MM.1S (cell line): ENCODE measurements around the gene OR11H6.
"Not testable (repeated sequence)": the region's sequence is repeated elsewhere in the genome, so short reads cannot be mapped to it uniquely, and the experiment has no call there.

Experiments used
- DNase-seq: peaks from one replicate; pipeline ENCODE4 v3.0.0-alpha.2; 2015
- H2AFZ ChIP-seq: fragments of 300-600 bp; sonication (generic); 2 replicates; pipeline ENCODE4 v1.6.0; 2016; ENCODE audit warnings: antibody characterized with exemption, low read length
- H3F3A ChIP-seq: fragments of 300-600 bp; sonication (generic); 2 replicates; pipeline ENCODE4 v1.6.1; 2016; ENCODE audit warnings: mild to moderate bottlenecking, antibody characterized with exemption, low read length, moderate library complexity, mixed read lengths; ENCODE audit not compliant: insufficient read depth
- H3K27ac ChIP-seq: fragments of 300-600 bp; sonication (generic); 2 replicates; pipeline ENCODE4 v1.5.1; 2016; ENCODE audit warnings: mild to moderate bottlenecking, low read length
- H3K27me3 ChIP-seq: fragments of 300-600 bp; sonication (generic); replicated peaks from 2 replicates; pipeline ENCODE4 v1.6.0; 2016; ENCODE audit warnings: low read length; ENCODE audit not compliant: insufficient read depth
- H3K36me3 ChIP-seq: fragments of 300-600 bp; sonication (generic); replicated peaks from 2 replicates; pipeline ENCODE4 v1.6.1; 2016; ENCODE audit warnings: mild to moderate bottlenecking, low read length, mixed read lengths; ENCODE audit not compliant: insufficient read depth
- H3K4me1 ChIP-seq: fragments of 300-600 bp; sonication (generic); 2 replicates; pipeline ENCODE4 v1.6.1; 2016; ENCODE audit warnings: low read length, mixed read lengths
- H3K4me2 ChIP-seq: fragments of 300-600 bp; sonication (generic); 2 replicates; pipeline ENCODE4 v1.6.0; 2016; ENCODE audit warnings: low read depth, low read length
- H3K4me3 ChIP-seq: fragments of 300-600 bp; sonication (generic); 2 replicates; pipeline ENCODE4 v1.5.1; 2016; ENCODE audit warnings: low read length, mixed read lengths
- H3K79me2 ChIP-seq: fragments of 300-600 bp; sonication (generic); 2 replicates; pipeline ENCODE4 v1.6.1; 2016; ENCODE audit warnings: mixed run types, low read length, mixed read lengths
- H3K9ac ChIP-seq: fragments of 300-600 bp; sonication (generic); 2 replicates; pipeline ENCODE4 v1.6.1; 2016; ENCODE audit warnings: low read length, mixed read lengths
- H3K9me2 ChIP-seq: fragments of 300-600 bp; sonication (generic); replicated peaks from 2 replicates; pipeline ENCODE4 v1.6.1; 2016; ENCODE audit warnings: mild to moderate bottlenecking, low read length, mixed read lengths; ENCODE audit not compliant: insufficient read depth
- H3K9me3 ChIP-seq: fragments of 300-600 bp; sonication (generic); replicated peaks from 2 replicates; pipeline ENCODE4 v1.6.1; 2016; ENCODE audit warnings: mild to moderate bottlenecking, low read length, mixed read lengths; ENCODE audit not compliant: insufficient read depth
- H4K20me1 ChIP-seq: fragments of 300-600 bp; sonication (generic); 2 replicates; pipeline ENCODE4 v1.6.1; 2016; ENCODE audit warnings: mild to moderate bottlenecking, low read length, moderate library complexity, mixed read lengths; ENCODE audit not compliant: insufficient read depth
- EZH2 ChIP-seq: fragments of 300-600 bp; sonication (generic); optimal IDR thresholded peaks from 2 replicates; pipeline ENCODE3; 2017; ENCODE audit warnings: low read depth, mild to moderate bottlenecking, antibody characterized with exemption, low read length, mixed read lengths
- EZH2phosphoT487 ChIP-seq: fragments of 300-600 bp; sonication (generic); IDR thresholded peaks from 2 replicates; pipeline ENCODE4 v1.6.1; 2018; ENCODE audit warnings: antibody characterized with exemption, low read length
- TF ChIP-seq, protein P1 (sequence below): fragments of 300-600 bp; sonication (generic); IDR thresholded peaks from 2 replicates; pipeline ENCODE4 v1.5.1; 2016; ENCODE audit warnings: antibody characterized with exemption, low read length, mixed read lengths

The OR11H6 gene

DNA sequence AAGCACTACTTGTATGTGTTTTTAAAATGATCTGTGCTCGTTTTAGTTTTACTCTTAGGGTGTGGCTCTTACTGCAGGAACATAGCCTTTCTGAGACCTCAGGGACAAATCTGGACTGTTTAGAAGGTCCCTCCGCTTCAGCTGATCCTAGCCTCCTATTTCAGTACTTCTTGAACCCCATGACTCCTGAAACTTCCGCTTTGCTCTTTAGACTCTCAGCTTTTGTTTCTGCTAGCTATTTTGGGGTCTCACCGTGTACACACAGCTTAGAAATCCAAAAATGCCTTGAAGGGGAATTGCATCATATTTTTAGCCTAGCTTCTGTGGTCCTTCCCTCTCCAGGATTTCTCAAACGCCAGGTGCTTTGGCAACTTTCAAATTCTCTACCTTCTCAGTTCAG lies 24.5 kb upstream of the OR11H6 start:
- no peak overlapping the region for H3K4me3 ChIP-seq
- no peaks in the 10 kb centered on the region for H3K36me3 ChIP-seq
- H3K4me1 ChIP-seq: no peaks in the 10 kb centered on the region
- no peak overlapping the region for H3K4me2 ChIP-seq
- H3K9me2 ChIP-seq: no peaks in the 10 kb centered on the region
- DNase-seq: no peak
- no peaks in the 10 kb centered on the region for H3K9me3 ChIP-seq
- no peak overlapping the region for H2AFZ ChIP-seq
- H3K27me3 ChIP-seq: no peaks in the 10 kb centered on the region
- no peak overlapping the region for H3K27ac ChIP-seq
- no peaks in the 10 kb centered on the region for H3F3A ChIP-seq
- H4K20me1 ChIP-seq: no peaks in the 10 kb centered on the region
- no peaks in the 10 kb centered on the region for H3K79me2 ChIP-seq
- TF ChIP-seq, protein P1, sequence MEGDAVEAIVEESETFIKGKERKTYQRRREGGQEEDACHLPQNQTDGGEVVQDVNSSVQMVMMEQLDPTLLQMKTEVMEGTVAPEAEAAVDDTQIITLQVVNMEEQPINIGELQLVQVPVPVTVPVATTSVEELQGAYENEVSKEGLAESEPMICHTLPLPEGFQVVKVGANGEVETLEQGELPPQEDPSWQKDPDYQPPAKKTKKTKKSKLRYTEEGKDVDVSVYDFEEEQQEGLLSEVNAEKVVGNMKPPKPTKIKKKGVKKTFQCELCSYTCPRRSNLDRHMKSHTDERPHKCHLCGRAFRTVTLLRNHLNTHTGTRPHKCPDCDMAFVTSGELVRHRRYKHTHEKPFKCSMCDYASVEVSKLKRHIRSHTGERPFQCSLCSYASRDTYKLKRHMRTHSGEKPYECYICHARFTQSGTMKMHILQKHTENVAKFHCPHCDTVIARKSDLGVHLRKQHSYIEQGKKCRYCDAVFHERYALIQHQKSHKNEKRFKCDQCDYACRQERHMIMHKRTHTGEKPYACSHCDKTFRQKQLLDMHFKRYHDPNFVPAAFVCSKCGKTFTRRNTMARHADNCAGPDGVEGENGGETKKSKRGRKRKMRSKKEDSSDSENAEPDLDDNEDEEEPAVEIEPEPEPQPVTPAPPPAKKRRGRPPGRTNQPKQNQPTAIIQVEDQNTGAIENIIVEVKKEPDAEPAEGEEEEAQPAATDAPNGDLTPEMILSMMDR: no peak
- no peak overlapping the region for H3K9ac ChIP-seq

DNA sequence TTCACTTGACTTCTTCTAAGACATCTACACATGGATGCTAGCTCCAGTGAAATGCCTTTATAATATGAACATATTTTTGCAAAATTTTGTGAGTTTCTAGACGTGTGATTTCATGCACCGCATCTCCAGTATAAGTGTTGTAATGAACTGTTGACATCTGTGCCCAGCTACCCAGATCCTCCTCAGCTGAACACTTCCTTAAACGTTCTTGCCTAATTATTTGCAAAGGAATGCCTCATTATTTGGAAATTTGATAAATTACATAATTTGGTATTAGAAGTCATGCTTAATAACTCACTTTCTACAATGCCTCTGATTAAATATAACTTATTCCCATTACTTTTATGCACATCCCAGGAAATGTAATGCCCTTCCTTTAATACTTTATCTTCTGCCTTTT lies 18.8 kb upstream of the OR11H6 start:
- Histone ChIP-seq H4K20me1 (no peaks in the 10 kb centered on the region), H3K79me2 (no peaks in the 10 kb centered on the region), H3F3A (no peaks in the 10 kb centered on the region), H3K36me3 (no peaks in the 10 kb centered on the region), H2AFZ (no peak overlapping the region), H3K9me3 (no peaks in the 10 kb centered on the region), H3K4me1 (no peaks in the 10 kb centered on the region), H3K4me2 (no peak overlapping the region), H3K4me3 (no peak overlapping the region), H3K9ac (no peak overlapping the region), H3K27me3 (no peaks in the 10 kb centered on the region), H3K9me2 (no peaks in the 10 kb centered on the region), H3K27ac (no peak overlapping the region)
- TF ChIP-seq EZH2phosphoT487: no peak
- TF ChIP-seq, protein P1: no peak
- TF ChIP-seq EZH2: no peak
- DNase-seq: no peak

DNA sequence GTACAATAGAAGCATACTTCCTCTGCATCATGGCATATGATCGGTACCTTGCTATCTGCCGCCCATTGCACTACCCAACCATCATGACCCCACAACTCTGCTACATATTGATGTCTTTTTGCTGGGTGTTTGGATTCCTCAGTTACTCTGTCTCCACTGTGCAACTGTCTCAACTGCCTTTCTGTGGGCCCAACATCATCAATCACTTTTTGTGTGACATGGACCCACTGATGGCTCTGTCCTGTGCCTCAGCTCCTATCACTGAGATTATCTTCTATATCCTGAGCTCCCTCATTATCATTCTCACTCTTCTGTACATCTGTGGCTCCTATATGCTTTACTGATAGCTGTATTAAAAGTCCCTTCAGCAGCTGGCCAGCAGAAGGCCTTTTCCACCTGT lies 13.9 kb upstream of the OR11H6 start:
- Histone ChIP-seq H3K4me3 (no peak overlapping the region), H3F3A (no peaks in the 10 kb centered on the region), H3K4me2 (no peak overlapping the region), H2AFZ (no peak overlapping the region), H3K9ac (no peak overlapping the region), H3K27me3 (no peaks in the 10 kb centered on the region), H3K27ac (no peak overlapping the region), H3K4me1 (no peaks in the 10 kb centered on the region), H3K36me3 (no peaks in the 10 kb centered on the region), H3K9me2 (no peaks in the 10 kb centered on the region), H4K20me1 (no peaks in the 10 kb centered on the region), H3K79me2 (no peaks in the 10 kb centered on the region), H3K9me3 (no peaks in the 10 kb centered on the region)
- no peak for DNase-seq
- TF ChIP-seq EZH2: no peak
- TF ChIP-seq, protein P1: no peak
- no peak for TF ChIP-seq EZH2phosphoT487

DNA sequence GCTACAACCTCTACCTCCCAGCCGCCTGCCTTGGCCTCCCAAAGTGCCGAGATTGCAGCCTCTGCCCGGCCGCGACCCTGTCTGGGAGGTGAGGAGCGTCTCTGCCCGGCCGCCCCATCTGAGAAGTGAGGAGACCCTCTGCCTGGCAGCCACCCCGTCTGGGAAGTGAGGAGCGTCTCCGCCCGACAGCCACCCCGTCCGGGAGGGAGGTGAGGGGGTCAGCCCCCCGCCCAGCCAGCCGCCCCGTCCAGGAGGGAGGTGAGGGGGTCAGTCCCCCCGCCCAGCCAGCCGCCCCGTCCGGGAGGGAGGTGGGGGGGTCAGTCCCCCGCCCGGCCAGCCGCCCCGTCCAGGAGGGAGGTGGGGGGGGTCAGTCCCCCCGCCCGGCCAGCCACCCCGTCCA lies 11.1 kb upstream of the OR11H6 start:
- not testable (repeated sequence) for H4K20me1 ChIP-seq, H3K36me3 ChIP-seq, H3K27me3 ChIP-seq, H3K79me2 ChIP-seq, H3K9me2 ChIP-seq, DNase-seq, H3K4me3 ChIP-seq, H3K9ac ChIP-seq, H3F3A ChIP-seq, H2AFZ ChIP-seq, H3K27ac ChIP-seq, H3K9me3 ChIP-seq, H3K4me2 ChIP-seq, H3K4me1 ChIP-seq
